A673 (cell line): ENCODE data around the gene NAALADL2. TPM values are rescaled to one million over a fixed set of nuclear protein-coding genes. Genes with fewer than 3 reads are reported as not detected.

Experiments used
- BruUV-seq: library from RNA; stranded (reverse); fragments of 400-500 nt; replicated peaks from 2 replicates; lab custom pipeline; 2021; lab: Mats Ljungman, UMichigan
- CTCF ChIA-PET: fragments of 300-600 bp; sonication (Branson Sonifier 250); formaldehyde crosslinking; loops from one replicate; lab custom pipeline; 2022; ENCODE audit warnings: antibody characterized with exemption; lab: Charles Lee
- POLR2A ChIA-PET: fragments of 300-600 bp; sonication (Branson Sonifier 250); formaldehyde crosslinking; loops from one replicate; lab custom pipeline; 2022; ENCODE audit warnings: antibody characterized with exemption; ENCODE audit not compliant: low non-redundant PET; lab: Charles Lee
- DNase-seq: peaks from one replicate; pipeline ENCODE4 v3.0.0-alpha.2; 2015; ENCODE audit warnings: low spot score
- H3K27ac ChIP-seq: fragments of 200-600 bp; sonication (generic); 2 replicates; pipeline ENCODE4 v1.5.1; 2016; ENCODE audit warnings: mixed run types, low read depth, mild to moderate bottlenecking, mixed read lengths, antibody characterized with exemption, low read length; ENCODE audit not compliant: poor library complexity, severe bottlenecking
- H3K27me3 ChIP-seq: fragments of 200-600 bp; sonication (generic); replicated peaks from 2 replicates; pipeline ENCODE4 v1.6.1; 2017; ENCODE audit warnings: mixed run types, low read depth, mild to moderate bottlenecking, mixed read lengths, antibody characterized with exemption, low read length; ENCODE audit not compliant: insufficient read depth, poor library complexity
- H3K36me3 ChIP-seq: fragments of 200-600 bp; sonication (generic); 2 replicates; pipeline ENCODE4 v1.6.1; 2016; ENCODE audit warnings: mixed run types, mild to moderate bottlenecking, mixed read lengths, antibody characterized with exemption, low read length; ENCODE audit not compliant: insufficient read depth, poor library complexity, severe bottlenecking
- H3K4me1 ChIP-seq: fragments of 200-600 bp; sonication (generic); 2 replicates; pipeline ENCODE4 v1.6.1; 2017; ENCODE audit warnings: mixed run types, mild to moderate bottlenecking, mixed read lengths, antibody characterized with exemption, low read length; ENCODE audit not compliant: insufficient read depth, poor library complexity, severe bottlenecking
- H3K4me3 ChIP-seq: fragments of 200-600 bp; sonication (generic); 2 replicates; pipeline ENCODE4 v1.5.1; 2016; ENCODE audit warnings: low read depth, mixed run types, mild to moderate bottlenecking, mixed read lengths, low read length; ENCODE audit not compliant: poor library complexity, severe bottlenecking
- H3K9me3 ChIP-seq: fragments of 200-600 bp; sonication (generic); 2 replicates; pipeline ENCODE4 v1.6.1; 2016; ENCODE audit warnings: mixed run types, low read depth, mild to moderate bottlenecking, mixed read lengths, antibody characterized with exemption, low read length; ENCODE audit not compliant: poor library complexity, severe bottlenecking
- EZH2 ChIP-seq: fragments of 200-600 bp; sonication (generic); IDR thresholded peaks from 2 replicates; pipeline ENCODE4 v1.6.1; 2017; ENCODE audit warnings: borderline replicate concordance, low read depth, mild to moderate bottlenecking, mixed read lengths, antibody characterized with exemption, low read length; ENCODE audit not compliant: poor library complexity, severe bottlenecking
- intact Hi-C: fragments of 100-400 bp; cut with micrococcal nuclease; formaldehyde crosslinking; loops from one replicate; pipeline ENCODE4 v1.10.0; 2022; ENCODE audit not compliant: unreplicated experiment
- total RNA-seq: library from RNA; stranded (reverse); gene quantifications from 2 replicates; pipeline ENCODE4 v1.2.3, GENCODE V29; 2021
- TF ChIP-seq, protein P1 (sequence below): fragments of 300-800, 200-600 bp; sonication (generic); conservative IDR thresholded peaks from 2 replicates; pipeline ENCODE4 v1.5.1; 2017; ENCODE audit warnings: low read depth, mild to moderate bottlenecking, antibody characterized with exemption, low read length, moderate library complexity, mixed read lengths

NAALADL2 gene
- total RNA-seq, 1 experiment from 2014 or later = 0.64 TPM

DNA sequence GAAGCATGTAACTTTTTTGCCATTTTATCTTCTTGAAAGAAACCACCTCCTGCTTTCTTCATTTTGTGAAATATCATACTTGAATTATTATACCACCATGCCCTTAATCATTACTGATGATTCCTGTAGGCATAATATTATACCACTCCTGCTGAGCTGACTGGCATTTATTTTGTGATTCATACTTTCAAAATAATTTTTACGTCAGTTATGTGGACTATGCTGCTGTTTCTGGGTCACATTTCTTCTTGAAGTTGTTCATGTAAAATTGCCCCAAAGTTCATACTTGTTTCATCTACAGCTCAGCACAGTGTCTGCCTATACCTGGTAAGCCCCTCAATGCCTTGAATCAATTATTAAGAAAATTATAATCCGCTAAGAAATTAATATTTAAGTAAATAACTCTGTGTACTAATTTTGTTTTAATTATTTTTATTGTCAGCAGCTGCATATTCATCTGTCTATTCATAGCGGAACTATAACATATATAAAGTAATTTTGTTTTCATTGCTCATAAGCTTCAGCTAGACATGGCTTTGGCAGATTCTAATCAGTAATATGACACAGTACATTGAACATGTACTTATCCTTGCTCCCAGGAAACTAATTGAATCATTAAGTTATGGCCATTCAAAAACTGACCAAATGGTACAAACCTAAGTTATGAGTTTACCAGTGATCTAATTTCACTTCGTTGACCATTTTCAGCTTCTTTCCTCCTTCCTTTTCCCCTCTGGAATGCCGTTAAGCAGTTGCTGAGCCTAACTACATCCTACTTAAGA, 160.0 kb downstream of the NAALADL2 start:
- POLR2A ChIA-PET = no interaction called here
- Histone ChIP-seq H3K4me3 (no peak overlapping the region), H3K36me3 (no peaks in the 10 kb centered on the region), H3K4me1 (no peaks in the 10 kb centered on the region), H3K27ac (no peak overlapping the region), H3K27me3 (no peaks in the 10 kb centered on the region), H3K9me3 (no peaks in the 10 kb centered on the region)
- intact Hi-C loops = no loop called here
- no TSS peak for BruUV-seq
- TF ChIP-seq EZH2 = no peak
- TF ChIP-seq, protein P1, sequence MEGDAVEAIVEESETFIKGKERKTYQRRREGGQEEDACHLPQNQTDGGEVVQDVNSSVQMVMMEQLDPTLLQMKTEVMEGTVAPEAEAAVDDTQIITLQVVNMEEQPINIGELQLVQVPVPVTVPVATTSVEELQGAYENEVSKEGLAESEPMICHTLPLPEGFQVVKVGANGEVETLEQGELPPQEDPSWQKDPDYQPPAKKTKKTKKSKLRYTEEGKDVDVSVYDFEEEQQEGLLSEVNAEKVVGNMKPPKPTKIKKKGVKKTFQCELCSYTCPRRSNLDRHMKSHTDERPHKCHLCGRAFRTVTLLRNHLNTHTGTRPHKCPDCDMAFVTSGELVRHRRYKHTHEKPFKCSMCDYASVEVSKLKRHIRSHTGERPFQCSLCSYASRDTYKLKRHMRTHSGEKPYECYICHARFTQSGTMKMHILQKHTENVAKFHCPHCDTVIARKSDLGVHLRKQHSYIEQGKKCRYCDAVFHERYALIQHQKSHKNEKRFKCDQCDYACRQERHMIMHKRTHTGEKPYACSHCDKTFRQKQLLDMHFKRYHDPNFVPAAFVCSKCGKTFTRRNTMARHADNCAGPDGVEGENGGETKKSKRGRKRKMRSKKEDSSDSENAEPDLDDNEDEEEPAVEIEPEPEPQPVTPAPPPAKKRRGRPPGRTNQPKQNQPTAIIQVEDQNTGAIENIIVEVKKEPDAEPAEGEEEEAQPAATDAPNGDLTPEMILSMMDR = no peak
- CTCF ChIA-PET = no interaction called here
- DNase-seq = no peak

DNA sequence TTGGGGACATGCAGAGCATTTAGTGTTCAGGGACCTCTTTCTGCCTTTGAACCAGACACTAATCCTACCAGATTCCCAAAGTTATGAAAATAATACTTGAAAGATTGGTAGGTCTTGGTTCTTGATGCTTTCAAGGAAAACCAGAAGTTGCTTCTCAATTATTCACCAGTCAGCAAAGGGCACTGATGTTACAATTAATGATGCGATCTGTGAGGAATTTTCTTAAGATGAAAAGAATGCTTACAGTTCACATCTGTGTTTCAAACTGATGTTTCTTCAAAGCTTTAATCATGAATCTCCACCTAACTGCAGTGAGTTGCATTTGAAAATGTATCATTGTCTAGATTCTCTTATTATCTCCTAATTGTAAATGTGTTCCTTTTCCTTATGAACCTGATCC, 161.0 kb downstream of the NAALADL2 start:
- no peak overlapping the region for H3K27ac ChIP-seq
- CTCF ChIA-PET = no interaction called here
- BruUV-seq = no TSS peak

DNA sequence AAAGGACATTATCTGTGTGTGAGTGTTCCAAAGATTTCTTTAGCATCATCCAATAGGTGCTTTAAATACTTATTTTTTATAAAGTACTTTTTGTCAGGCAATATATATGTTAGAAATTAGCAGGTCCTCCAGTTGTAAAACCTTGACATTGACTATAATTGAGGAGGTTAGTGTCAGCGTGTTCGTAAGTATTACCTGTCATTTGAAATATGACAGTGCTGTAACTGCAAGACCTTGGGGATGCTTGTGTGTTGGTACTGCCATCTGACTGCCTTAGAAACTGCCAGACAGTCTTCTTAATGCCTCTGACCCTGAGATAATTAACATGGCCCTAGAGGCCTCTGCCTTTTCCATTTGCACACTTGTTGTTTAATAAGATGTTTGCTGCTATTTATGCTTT, 170.7 kb downstream of the NAALADL2 start:
- intact Hi-C loops = no loop called here
- no peaks in the 10 kb centered on the region for H3K4me1 ChIP-seq
- no peak overlapping the region for H3K4me3 ChIP-seq
- no peaks in the 10 kb centered on the region for H3K36me3 ChIP-seq
- ChIA-PET POLR2A (no interaction called here), CTCF (no interaction called here)
- no peak overlapping the region for H3K27ac ChIP-seq
- no peaks in the 10 kb centered on the region for H3K27me3 ChIP-seq
- DNase-seq = no peak
- H3K9me3 ChIP-seq = no peaks in the 10 kb centered on the region
- BruUV-seq = no TSS peak
- no peak for TF ChIP-seq EZH2
- TF ChIP-seq, protein P1 = no peak

More for the DNA sequence above, 161.0 kb downstream of the NAALADL2 start:
- no peaks in the 10 kb centered on the region for H3K36me3 ChIP-seq
- TF ChIP-seq, protein P1 = no peak
- no peak for TF ChIP-seq EZH2
- POLR2A ChIA-PET = no interaction called here
- H3K4me1 ChIP-seq = no peaks in the 10 kb centered on the region
- intact Hi-C loops = no loop called here
- no peak overlapping the region for H3K4me3 ChIP-seq
- no peaks in the 10 kb centered on the region for H3K27me3 ChIP-seq
- no peaks in the 10 kb centered on the region for H3K9me3 ChIP-seq
- DNase-seq = no peak
